ENCODE data around the gene LSM14A.

- TF ChIP-seq, protein P1, sequence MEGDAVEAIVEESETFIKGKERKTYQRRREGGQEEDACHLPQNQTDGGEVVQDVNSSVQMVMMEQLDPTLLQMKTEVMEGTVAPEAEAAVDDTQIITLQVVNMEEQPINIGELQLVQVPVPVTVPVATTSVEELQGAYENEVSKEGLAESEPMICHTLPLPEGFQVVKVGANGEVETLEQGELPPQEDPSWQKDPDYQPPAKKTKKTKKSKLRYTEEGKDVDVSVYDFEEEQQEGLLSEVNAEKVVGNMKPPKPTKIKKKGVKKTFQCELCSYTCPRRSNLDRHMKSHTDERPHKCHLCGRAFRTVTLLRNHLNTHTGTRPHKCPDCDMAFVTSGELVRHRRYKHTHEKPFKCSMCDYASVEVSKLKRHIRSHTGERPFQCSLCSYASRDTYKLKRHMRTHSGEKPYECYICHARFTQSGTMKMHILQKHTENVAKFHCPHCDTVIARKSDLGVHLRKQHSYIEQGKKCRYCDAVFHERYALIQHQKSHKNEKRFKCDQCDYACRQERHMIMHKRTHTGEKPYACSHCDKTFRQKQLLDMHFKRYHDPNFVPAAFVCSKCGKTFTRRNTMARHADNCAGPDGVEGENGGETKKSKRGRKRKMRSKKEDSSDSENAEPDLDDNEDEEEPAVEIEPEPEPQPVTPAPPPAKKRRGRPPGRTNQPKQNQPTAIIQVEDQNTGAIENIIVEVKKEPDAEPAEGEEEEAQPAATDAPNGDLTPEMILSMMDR (IDR thresholded peaks at IDR 0.05), result no peak
- TF ChIP-seq POLR2AphosphoS5 (IDR thresholded peaks at IDR 0.05), result no peak
Observed at GRCh38 chr19:34274827-34275625, 102.7 kb downstream of the LSM14A start.

Data from prostate gland (tissue), 2 donors.